Renal cortex interstitium (tissue), 11 donors: ENCODE results near the gene KIFC3. TPM values are rescaled to one million over a fixed set of nuclear protein-coding genes. Genes with fewer than 3 reads are reported as not detected.

ENCODE experiments used
- DNase-seq, 11 donors: peaks; one replicate each; pipeline ENCODE4 v3.0.0-alpha.2; 2013; ENCODE audit warnings: low read depth in 9 of 11, low spot score in 4 of 11; ENCODE audit errors: extremely low read depth in 1 of 11
- polyA plus RNA-seq, 3 donors: library from polyadenylated mRNA; unstranded; fragments of 120-200 nt; gene quantifications; one replicate each; pipeline ENCODE4 v1.2.1, GENCODE V29; 2013; ENCODE audit not compliant: insufficient read length in 3 of 3

The KIFC3 gene
- polyA plus RNA-seq, 3 donors, result 40.0 to 92.3 (median 58.4) TPM

- no peak for DNase-seq
These were observed 23.6 kb downstream of the KIFC3 start for GRCh38 chr16:57778658-57779057.

- peak in 8 of 11 donors; percentile 39 to 72 (median 60) for DNase-seq
These were observed 26.4 kb downstream of the KIFC3 start for GRCh38 chr16:57775661-57776469.

- DNase-seq, result no peak
These were observed 27.5 kb downstream of the KIFC3 start for GRCh38 chr16:57774705-57775285.

GRCh38 chr16:57773655-57774295, 28.5 kb downstream of the KIFC3 start:
- DNase-seq, result no peak

- DNase-seq, result no peak
These were observed 29.3 kb downstream of the KIFC3 start for GRCh38 chr16:57773019-57773418.

- no peak for DNase-seq
These were observed 31.0 kb downstream of the KIFC3 start for GRCh38 chr16:57771141-57771785.

- DNase-seq, result no peak
These were observed 31.9 kb downstream of the KIFC3 start for GRCh38 chr16:57770361-57770760.

GRCh38 chr16:57769541-57770145, 32.6 kb downstream of the KIFC3 start:
- no peak for DNase-seq

- DNase-seq, result no peak
These were observed 35.5 kb downstream of the KIFC3 start for GRCh38 chr16:57766714-57767348.

- no peak for DNase-seq
These were observed 37.0 kb downstream of the KIFC3 start for GRCh38 chr16:57765160-57765728.

GRCh38 chr16:57764341-57765159, 37.7 kb downstream of the KIFC3 start:
- DNase-seq, result no peak

- no peak for DNase-seq
These were observed 38.3 kb downstream of the KIFC3 start for GRCh38 chr16:57764006-57764340.

- no peak for DNase-seq
These were observed 38.8 kb downstream of the KIFC3 start for GRCh38 chr16:57763285-57764005.

GRCh38 chr16:57762365-57763040, 39.8 kb downstream of the KIFC3 start:
- DNase-seq, result no peak

GRCh38 chr16:57761957-57762356, 40.3 kb downstream of the KIFC3 start:
- no peak for DNase-seq

- DNase-seq, result no peak
These were observed 41.0 kb downstream of the KIFC3 start for GRCh38 chr16:57761301-57761700.
